Measurements from ENCODE around the gene KLHL29. TPM values are rescaled to one million over a fixed set of nuclear protein-coding genes. Genes with fewer than 3 reads are reported as not detected.

Gene KLHL29
- total RNA-seq, 1 donor from 2014 or later: 3.6 TPM

DNA sequence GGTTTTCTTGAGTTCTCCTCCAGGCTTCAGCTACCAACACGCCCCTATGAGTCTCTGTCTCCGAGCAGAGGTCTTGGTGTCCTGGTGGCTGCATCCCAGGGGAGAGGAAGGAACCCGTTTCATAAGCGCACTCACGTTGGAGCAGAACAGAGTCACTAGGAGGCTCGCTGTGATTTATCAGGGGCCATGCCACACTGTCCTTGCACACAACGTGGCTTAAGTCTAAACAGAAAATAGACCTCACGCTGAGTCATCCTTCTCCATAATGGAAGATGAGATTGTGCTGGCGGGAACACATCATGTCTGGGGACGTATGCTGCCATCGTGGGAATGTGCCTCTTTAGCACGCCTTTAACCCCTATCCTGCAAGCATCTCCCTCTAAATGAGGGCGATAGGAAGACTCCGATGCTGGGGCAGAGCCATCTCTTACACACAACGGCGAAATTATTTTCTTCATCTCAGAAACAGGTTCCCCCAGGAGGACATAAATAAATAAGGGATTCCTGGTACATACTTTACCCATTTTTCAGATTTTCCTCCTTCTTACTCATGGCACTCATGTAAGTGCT lies 211.4 kb downstream of the KLHL29 start:
- ATAC-seq: peak; percentile 16

DNA sequence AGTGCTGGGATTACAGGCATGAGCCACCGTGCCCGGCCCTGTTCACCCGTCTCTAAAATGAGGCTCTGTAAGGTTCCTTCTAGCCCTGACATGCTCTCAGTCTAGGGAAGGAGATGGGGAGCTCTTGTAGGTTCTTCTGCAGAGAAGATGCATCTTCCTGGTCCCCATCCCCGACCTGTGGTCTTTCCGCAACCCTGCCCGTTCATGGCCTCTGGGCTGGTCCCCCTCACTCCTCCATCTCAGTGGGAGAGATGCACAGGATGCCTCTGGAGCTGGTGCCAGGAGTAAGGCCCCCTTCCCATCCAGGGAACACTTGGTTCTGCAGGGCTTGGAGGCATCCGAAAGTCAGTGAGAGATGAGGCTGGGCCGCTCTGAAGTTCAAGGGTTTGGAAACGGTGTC lies 212.7 kb downstream of the KLHL29 start:
- ATAC-seq: no peak

DNA sequence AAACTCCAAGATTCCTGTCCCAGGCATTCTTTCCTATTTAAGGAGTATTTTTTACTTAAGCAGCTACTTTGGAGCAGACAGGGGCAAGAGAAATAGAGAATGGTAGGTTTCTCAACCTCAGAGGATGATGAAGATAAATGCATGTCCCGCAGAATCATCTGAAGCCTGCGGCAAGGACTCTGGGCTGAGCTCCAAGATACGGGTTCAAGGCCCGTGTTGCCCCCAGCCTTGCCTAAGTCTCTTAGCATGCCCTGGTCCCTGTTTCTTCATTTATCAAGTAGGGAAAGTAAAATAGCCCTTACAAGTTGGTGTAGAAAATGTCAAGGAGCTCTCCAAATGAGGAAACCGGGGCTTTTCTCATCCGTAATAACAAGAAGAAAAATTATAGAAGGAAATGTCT lies 214.0 kb downstream of the KLHL29 start:
- no peak for ATAC-seq

DNA sequence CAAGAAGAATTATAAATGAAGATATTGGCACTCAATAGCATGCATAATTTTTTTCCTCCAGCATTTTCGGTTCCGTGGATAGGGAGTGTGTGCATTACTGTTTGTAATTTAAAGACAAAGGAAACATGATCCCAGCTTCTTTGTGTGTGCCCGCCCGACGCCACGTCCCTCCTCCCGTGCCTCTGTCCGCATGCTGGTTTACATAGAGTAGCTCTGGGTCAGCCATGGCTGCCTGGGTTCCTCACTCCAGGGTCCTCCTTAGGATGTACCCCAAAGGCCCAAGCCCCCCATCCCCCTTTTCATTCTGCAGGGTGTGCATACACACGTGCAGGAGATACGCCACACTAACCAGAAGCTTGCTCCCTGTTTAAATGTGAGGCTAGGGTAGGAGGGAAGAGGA lies 214.7 kb downstream of the KLHL29 start:
- no peak for ATAC-seq

DNA sequence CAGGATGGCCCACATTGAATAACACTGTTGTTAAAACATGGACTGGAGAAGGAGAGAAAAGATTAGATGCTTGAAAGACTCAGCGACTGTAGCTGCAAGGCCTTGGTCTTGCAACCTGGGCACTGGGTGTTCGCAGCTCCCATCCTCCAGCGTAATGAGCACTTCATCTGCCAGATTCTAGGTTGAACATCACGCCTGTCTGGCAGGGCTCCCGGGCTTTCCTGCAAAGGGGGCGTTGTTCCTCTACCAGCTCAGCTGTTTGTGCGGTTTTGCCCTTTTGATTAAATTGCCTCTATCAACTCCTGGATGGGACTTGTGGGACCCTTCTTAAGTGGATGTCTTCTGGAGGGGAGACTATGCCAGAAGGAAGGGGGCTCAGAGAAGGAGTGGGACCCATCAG lies 215.4 kb downstream of the KLHL29 start:
- no peak for ATAC-seq

DNA sequence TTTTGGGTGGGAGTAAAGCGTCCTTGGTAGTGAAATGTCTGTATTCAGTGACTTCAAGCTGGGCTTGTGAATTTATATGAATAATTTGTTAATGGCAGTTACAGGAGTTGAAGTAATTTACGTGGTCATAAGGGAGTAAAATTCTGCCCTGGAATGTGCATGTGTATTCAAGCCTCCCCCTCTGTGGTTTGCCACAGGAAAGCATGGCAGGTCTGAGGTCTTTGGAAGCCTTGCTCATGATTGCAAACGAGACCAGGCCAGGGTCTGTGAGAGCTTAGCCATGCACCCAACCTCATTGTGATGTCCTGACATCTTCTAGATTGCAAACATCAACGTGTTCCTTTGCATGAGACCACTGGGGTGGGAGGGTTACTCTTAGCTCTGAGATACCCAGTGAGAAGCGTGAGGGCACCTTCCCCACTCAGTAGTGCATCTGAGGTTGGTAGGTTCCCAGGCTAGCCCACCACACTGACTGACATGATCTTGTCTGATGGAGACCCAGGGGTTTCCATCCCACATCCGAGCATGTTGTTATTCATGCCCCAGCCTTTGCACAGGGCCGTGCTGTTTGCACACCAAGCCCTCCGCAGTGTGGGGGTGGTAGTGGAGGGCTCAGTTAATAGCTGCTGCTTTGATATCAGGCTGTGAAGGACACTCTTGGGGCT lies 216.5 kb downstream of the KLHL29 start:
- ATAC-seq: no peak

DNA sequence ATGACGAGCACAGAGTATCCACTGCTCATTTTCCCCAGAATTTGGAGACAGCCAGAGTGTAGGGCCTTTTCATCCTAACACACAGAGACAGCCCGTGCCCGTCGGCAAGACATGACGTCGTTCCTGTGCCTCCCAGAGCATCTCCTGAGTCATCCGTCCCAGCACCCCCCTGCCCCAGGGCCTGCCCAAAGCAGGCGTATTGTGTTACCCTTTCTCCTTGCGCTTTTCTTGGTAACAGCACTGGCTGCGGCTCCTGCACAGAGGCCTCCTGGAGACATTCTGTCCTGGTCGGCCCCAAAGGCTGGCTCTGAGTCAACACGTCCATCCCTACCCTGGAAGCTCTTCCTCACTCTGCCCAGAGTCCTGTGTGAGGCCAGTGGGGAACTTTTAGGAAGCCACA lies 217.1 kb downstream of the KLHL29 start:
- ATAC-seq: peak; percentile 41

DNA sequence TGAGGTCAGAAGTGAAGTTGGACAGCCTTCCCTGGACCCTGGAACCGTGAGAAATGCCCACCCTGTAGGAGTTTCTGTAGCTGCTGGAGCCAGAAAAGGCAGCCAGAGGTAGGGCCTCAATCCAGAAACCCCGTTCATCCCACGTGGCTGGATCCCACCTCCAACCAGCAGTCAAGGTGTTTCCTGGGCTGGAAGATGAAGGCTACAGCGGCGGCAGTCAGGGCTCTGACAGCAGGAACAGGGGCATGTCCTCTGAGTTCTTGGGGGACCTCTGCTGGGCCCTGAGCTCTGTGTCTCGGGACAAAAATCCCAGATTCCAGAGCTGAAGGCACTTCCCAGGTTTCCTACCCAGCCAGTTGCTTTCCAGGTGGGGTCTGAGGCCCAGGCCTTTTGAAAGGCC lies 218.2 kb downstream of the KLHL29 start:
- ATAC-seq: no peak

DNA sequence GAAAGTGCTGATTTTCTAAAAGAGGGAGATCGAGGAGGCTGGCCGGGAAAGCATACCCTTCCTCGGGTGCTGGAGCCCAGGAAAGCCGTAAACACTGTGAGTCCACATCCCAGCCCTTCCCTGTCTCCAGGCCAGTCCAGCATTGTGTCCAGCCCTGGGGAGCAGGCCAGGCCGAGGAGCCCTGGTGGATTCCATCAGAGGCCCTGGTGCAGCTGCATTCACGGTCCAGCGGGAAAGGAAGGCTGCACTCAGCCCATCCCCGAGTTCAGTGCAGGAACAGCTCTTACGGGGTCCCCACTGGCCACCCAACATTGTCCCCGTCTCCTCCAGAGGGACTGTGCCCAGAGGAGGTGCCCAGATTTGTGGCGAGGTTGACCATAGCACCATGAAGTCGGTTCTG lies 218.6 kb downstream of the KLHL29 start:
- ATAC-seq: no peak

DNA sequence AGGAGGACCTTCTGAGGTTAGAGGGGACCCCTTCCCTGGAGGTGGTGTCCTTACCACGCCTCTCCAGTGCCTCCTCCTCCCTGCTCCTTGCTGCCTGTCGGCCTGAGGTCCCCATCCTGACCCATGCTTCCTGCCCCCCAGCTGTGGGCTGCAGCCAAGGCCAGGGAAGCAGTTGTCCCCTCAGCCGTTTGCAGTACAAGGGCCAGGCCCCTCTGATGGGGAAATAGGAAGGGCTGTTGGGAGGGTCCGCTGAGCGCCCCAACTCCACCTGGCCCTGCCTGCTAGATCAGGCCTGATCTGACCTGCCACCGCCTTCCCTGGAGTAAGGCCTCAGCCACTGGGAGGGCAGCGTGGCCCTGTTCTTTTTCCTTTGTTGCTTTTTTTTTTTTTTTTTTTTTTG lies 219.8 kb downstream of the KLHL29 start:
- no peak for ATAC-seq

DNA sequence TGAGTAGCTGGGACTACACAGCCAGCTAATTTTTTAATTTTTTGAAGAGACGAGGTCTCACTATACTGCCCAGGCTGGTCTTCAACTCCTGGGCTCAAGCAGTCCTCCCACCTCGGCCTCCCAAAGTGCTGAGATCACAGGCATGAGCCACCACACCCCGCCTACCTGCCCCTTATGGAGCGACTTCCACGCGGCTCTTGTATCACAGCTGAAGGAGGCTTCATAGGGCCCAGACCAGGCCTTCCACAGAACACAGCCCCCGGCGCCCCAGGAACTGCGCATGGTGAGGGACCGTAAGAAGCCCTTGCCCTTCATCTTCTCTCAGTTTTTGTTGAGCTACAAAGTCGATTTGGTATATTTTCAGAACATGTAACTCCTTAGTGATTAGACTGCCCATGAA lies 220.3 kb downstream of the KLHL29 start:
- ATAC-seq: no peak

DNA sequence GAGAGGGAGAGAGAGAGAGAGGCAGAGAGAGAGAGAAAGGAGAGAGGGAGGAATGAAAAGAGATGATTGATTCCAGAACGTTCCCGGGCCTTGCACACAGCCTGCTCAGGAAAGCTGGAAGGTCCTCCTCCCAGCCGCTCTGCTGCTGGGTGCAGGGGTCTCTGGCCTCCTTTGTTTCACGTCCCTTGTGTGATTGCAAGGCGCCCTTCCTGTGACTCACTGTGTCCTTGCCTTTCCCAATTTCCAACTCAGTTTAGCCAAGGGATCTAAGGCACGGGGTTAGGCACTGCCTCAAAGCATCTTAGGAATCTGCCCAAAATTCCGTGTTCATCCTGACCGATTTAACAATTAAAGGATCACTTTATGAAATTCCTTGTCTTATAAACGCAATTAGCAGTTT lies 221.2 kb downstream of the KLHL29 start:
- no peak for ATAC-seq

DNA sequence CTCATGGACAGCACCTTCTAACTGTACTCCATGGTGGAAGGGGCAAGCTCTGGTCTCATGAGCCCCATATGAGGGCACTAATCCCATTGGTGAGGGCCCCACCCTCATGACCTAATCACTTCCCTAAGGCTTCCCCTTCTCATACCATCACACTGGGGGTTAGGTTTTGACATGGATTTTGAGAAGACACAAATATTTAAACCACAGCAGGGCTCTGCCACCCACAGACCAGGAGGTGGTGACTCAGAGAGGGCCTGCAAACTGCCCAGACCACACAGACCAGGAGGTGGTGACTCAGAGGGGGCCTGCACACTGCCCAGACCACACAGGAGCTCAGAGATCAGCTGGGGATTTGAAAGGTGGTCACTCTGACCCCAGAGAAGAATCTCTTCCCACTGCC lies 222.0 kb downstream of the KLHL29 start:
- ATAC-seq: no peak

DNA sequence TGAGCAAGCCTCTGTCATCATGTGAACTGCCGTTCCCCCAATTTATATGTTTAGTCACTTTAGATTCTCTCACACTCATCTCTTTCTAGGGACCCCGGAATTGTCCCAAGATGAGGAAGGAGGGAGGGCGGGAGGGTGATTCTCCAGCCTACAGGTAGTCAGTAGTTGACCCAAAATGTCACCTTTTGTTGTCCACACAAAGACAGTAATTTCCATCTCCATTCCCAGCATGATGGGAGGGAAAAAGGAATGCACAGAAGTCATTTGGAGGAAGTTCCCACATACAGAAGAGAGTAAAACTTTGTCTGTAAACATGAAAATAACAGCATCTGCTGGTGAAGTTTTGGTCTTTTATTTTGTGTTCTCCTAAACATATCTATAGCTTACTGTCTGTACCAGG lies 222.9 kb downstream of the KLHL29 start:
- ATAC-seq: no peak

DNA sequence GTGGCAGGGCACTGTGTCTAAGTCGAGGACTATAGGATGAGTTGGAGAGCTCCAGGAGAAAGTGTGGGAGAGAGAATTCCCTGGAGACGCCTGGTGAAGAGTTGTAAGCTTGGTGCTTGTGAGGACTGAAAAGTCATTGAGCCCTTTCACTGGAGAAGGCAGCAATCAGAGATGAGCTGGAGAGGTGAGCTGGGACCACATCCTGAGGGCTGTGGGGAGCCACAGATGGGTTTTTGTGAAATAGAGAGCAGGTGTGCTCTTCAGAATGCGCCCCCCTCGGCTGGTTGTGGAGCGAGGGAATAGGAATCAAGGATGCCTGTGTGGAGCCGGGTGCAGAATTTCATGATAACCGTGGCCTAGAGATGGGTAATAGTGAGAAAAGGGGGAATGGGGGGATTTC lies 224.3 kb downstream of the KLHL29 start:
- no peak for ATAC-seq

DNA sequence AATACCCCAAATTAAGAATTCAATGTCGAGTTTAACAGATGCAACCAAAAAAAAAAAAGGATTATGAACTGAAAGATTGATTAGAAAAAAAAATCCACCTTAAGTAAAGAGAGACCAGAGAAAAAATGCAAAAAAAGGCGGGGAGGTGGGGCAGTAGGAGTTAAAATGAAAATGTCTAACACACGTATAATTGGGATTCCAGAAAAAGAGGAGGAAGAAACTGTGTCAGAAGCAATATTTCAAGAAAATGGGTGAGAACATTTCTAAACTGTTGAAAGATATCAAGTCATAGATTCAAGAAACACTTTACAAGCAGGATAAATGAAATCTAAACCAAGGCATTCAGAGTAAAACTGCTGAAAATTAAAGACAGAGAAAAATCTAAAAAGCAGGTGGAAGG lies 226.9 kb downstream of the KLHL29 start:
- no peak for ATAC-seq

DNA sequence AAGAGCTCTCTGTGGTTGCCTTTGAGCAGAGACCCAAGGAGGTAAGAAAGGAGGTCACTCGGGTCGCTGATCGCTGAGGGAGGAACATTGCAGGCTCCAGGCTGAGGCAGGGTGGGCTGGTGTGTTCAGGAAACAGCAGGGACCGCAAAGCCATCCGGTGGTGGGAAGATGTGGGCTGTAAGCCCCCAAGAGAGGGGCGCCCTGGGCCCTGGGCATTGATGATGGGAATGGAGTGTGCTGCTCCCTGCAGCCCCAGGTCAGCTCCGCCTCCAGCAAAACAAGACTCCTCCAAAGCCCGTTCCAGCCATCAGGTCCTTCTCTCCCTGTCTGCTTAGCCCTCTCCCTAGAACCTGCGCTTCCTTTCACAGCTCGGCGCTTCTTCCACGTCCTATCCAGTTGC lies 229.7 kb downstream of the KLHL29 start:
- no peak for ATAC-seq

DNA sequence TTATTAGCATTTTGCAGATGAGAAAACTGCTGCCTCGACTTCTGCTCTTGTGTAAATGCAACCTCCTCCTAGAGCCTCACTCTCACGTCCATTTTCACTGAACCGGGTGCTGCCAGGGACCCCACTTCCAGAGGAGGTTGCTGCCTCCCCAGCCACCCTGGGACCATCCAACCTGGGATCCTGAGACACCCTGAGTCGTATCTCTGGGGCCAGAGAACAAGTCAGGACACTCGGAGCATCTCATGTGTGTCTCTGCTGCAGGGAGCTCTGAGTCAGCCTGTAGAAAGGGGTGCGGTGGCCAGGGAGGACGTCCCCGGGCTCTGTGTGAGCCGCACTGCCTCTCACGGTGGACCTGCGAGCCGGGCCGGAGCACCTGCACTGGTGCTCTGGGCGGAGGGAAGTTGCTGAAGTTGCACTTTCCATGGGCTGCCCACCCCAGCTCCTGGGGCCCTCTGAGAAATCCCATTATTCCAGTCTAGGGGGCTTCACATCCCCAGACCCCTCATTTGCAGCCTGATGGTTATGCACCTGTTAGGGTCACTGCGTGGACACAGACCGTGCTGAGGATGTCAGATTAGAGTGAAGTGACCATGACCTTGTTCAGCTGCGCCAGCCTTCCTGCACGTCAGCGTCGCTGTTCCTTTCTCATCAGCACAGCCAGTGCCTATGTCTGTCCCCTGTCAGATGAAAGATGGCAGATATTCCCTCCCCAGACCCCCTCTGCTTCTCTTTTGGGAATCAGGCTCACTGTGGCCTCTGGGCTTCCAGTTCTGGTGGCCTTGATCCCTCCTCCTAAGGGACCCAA lies 230.4 kb downstream of the KLHL29 start:
- no peak for ATAC-seq

DNA sequence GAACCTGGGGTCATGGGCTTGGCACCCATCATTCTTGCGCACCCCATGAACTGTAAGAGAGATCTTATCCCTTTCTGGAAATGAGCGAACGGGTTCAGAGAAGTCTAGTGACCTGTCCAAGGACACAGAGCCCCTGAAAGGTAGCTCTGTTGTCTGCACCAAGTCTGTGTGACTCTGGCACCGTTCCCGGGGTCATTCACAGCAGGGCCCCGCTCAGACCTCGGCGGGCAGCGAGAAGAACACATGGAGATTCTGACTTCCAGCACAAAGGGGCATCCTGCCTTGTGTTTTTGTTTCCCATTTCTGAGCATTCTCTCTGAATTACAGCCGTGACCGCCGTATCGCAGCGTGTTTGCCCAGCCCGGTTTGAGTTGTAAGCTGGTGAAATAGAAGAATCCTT lies 231.7 kb downstream of the KLHL29 start:
- no peak for ATAC-seq

DNA sequence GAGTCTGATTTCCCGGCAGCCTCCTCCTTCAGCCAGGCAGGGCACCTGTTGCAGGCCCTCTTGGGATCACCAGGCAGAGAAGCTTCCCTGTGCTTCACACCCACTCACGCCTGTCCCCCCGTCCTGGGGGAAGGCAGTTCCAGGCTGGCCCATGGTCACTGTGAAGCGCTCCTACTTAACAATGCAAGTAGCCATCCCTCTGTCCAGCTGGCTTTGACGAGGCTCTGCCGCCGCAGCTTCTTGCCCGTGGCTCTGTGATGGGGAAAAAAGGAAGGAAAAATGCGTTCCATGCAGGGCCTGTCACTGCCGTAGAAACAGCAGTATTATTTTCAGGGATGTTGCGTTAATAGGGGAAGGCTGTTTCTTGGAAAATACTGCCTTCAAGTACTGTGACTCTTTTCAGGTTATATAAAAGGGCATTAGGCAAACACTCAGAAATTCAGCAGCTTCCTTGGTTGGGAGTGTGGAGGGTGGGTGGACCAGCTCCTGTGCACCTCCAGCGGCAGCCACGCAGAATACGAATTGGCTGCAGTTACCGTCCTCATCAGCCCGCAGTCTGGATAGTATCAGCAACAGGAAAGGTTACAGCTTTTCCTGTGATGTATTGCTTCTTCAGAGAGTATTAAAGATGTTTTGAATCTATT lies 232.3 kb downstream of the KLHL29 start:
- ATAC-seq: no peak

DNA sequence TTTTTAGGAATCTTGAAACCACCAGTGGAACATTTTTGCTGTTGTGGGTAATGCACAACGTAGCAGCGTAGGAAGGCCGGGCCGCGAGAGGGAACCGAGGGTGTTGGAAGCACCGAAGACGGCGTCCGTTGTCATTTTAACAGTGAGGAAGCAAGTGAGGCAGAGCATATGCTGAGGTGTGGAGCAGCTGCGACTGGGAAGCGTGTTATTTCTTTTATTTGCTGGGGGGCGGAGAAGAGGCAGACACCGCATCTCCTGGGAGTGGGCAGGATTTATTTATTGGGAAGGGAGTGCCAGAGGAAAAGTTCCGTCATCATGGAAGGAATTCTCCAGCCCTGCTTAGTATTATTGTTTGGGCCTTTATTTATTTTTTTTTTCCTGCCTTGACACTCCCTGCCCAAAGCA lies 232.8 kb downstream of the KLHL29 start:
- no peak for ATAC-seq

DNA sequence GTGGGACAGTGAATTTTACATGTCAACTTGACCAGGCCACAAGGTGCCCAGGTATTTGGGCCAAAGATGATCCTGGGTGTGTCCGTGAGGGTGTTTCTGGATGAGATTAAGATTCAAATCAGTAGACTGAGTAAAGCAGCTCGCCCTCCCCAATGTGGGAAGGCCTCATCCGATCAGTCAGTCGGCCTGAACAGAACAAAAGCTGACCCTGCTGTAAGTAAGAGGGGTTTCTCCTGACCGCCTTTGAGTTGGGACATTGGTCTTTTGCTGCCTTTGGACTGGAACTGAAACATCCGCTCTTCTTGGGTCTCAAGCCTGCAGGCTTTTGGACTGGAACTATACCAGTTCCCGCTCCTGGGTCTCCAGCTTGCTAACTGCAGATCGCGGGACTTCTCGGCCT lies 233.3 kb downstream of the KLHL29 start:
- ATAC-seq: no peak

DNA sequence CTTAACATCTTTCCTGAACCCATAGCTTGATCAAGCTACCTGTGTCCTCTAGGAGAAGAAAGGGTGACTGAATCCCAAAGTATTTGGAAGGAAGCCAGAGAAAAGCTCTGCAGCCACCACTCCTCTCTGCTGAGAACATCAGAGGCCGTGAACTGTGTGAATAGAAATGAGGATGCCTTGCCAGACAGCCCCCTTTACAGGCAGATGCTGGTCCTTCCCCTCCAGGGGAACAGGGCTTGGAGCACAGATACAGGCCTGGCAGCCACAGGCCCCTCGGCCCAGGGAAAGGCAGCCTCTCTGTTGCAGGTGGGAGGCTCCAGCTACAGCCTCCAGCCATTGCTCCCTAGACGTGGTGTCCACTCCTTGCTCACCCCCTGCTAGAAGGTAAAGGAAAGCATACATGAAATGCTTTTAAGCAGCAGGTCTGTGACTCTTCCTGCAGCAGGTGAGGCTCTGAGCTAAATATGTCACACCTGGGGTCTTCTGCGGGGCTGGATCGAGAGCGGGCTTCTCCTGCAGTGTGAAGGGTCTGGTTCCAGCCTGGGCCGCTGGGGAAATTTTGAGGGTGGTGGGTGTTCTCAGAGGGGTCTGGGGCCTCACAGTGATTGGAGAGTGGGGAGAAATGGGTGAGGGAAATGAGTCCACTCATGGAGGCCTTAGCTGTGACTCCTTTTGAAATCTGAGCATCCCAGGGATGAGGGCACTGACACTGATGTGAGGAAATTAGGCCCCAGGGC lies 234.0 kb downstream of the KLHL29 start:
- no peak for ATAC-seq

All from esophagus mucosa (tissue), 1 donor.